ENCODE measurements around the gene GAPDHS. TPM values are rescaled to one million over a fixed set of nuclear protein-coding genes. Genes with fewer than 3 reads are reported as not detected.

The GAPDHS gene
- total and polyA plus RNA-seq, 2 of the 4 experiments (the other 2 are of a cell fraction) = not detected

DNA sequence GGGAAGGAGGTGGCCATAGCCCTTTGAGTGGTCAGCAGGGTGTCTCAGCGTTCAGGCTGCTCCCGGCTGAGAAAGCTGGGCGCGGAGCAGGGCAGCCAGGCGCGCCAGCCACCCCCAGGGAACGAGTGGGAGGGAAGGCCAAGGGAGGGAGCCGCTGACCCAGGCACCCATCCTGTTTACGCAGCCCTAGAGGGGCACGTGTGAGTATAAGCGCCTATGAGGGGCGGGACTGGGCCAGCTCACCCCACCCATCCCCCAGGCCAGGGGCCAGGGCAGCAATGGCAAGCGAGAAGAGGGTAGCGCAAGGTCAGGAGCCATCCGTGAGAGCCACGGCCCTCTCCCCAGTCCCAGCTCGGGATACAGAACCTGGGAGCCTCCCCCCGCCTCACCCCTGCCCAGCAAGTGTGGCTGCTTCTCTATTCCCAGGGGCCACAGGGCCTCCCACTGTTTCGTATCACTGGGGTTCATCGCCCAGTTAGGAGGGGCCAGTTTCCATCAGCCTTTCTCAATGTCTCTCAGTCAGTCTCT is 18.9 kb upstream of the GAPDHS start:
- POLR2A ChIA-PET (ENCODE audit: unreplicated experiment) = no interaction called here
- Histone ChIP-seq H3K4me3 (ENCODE audit: insufficient read depth, low read depth, low read length) (no peak overlapping the region), H3K27ac (ENCODE audit: insufficient read depth, low read length) (no peak overlapping the region), H4K20me1 (ENCODE audit: insufficient read depth, low read length) (no peaks in the 10 kb centered on the region), H2BK120ac (ENCODE audit: low read depth, low read length) (no peak overlapping the region), H3K4ac (ENCODE audit: low read depth, low read length) (no peak overlapping the region), H3K4me2 (ENCODE audit: low read depth, low read length) (no peak overlapping the region), H2AK9ac (replicated peaks; ENCODE audit: low read depth, low read length, poor library complexity) (peak overlapping the region; percentile 50), H3K4me1 (ENCODE audit: control insufficient read depth, insufficient read depth, low read length) (peaks cover 12% of the 10 kb centered on the region), H3K9me3 (ENCODE audit: control insufficient read depth, insufficient read depth, low read length) (no peaks in the 10 kb centered on the region), H3K14ac (replicated peaks; ENCODE audit: low read depth, low read length) (no peak overlapping the region), H3K23ac (ENCODE audit: low read depth, low read length) (no peak overlapping the region), H2BK15ac (ENCODE audit: low read depth, low read length) (no peak overlapping the region; the same call in 2 of the 3 replicates), H3K56ac (ENCODE audit: extremely low read depth, insufficient read depth, low read length) (no peak overlapping the region), H2BK20ac (ENCODE audit: low read depth, low read length) (no peak overlapping the region), H4K5ac (ENCODE audit: low read depth, low read length) (no peak overlapping the region), H3K79me1 (ENCODE audit: low read depth in 1 of 2, low read length in 2 of 2) (0 out of 4 replicates have a peak, but pooled peaks cover 0 to 3% of the 10 kb centered on the region in 2 experiments), H2BK5ac (ENCODE audit: low read depth, low read length, poor library complexity, severe bottlenecking) (no peak overlapping the region), H3K9me1 (ENCODE audit: insufficient read depth, low read length) (peaks cover 13% of the 10 kb centered on the region), H3K27me3 (ENCODE audit: control insufficient read depth, insufficient read depth, low read length) (peaks cover 32% of the 10 kb centered on the region), H3K18ac (ENCODE audit: low read depth, low read length) (no peak overlapping the region), H2AK5ac (ENCODE audit: low read depth, low read length) (0 out of 2 replicates have a peak overlapping the region, but pooled peaks have one; percentile 7), H3K9ac (ENCODE audit: low read depth, low read length) (no peak overlapping the region), H4K8ac (ENCODE audit: low read depth in 2 of 2, low read length in 2 of 2) (no peak overlapping the region), H4K91ac (ENCODE audit: insufficient read depth, low read depth, low read length) (no peak overlapping the region; the same call in 1 of the 2 replicates), H3K36me3 (ENCODE audit: control insufficient read depth, insufficient read depth, low read length) (no peaks in the 10 kb centered on the region), H2AFZ (replicated peaks; ENCODE audit: low read length, poor library complexity) (peak overlapping the region; percentile 78)
- dilution Hi-C loops (cut with HindIII; ENCODE audit: low sequenced_read_pairs, unreplicated experiment) = no loop called here
- 33% methylated on average over 10 of the region's 20 CpGs; no CpG with 5 or more reads in 1 of the 2 experiments for WGBS, 2 experiments (ENCODE audit: extremely low coverage in 2 of 2, insufficient read length in 1 of 2)
- BruUV-seq (replicated peaks) = no TSS peak
- DNase-seq (no peak), ATAC-seq (ENCODE audit: low read depth) (no peak)
- TF ChIP-seq SMC3 (IDR thresholded peaks at IDR 0.05; ENCODE audit: low read depth, low read length) = no peak
- TF ChIP-seq FOS (IDR thresholded peaks at IDR 0.05; ENCODE audit: low read depth, low read length) = no peak
- TF ChIP-seq, protein P1, sequence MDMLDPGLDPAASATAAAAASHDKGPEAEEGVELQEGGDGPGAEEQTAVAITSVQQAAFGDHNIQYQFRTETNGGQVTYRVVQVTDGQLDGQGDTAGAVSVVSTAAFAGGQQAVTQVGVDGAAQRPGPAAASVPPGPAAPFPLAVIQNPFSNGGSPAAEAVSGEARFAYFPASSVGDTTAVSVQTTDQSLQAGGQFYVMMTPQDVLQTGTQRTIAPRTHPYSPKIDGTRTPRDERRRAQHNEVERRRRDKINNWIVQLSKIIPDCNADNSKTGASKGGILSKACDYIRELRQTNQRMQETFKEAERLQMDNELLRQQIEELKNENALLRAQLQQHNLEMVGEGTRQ (IDR thresholded peaks at IDR 0.05; ENCODE audit: low read depth, low read length) = peak; percentile 35; the same call in 1 of the 2 replicates
- TF ChIP-seq POLR2A (IDR thresholded peaks at IDR 0.05; ENCODE audit: low read depth, low read length) = no peak
- TF ChIP-seq BHLHE40 (IDR thresholded peaks at IDR 0.05; ENCODE audit: low read depth, low read length) = 0 out of 2 replicates have a peak, but pooled peaks have one; percentile 46
- CTCF ChIA-PET = interaction anchor here (0.6 kb wide), 1 partner anchor 222 kb away, joined by 3 read pairs; no protein-coding TSS in a partner anchor
- in situ Hi-C loops (cut with MboI; ENCODE audit: low sequenced_read_pairs) = no loop called here
- intact Hi-C loops (cut with micrococcal nuclease) = no loop called here
